Esophagus muscularis mucosa (tissue), 4 donors: ENCODE results near the gene MRGPRX2.

ENCODE experiments used
- CTCF ChIP-seq, 3 experiments: fragments of 200-600 bp in 2 of 3; fragments of 450-650 bp in 1 of 3; sonication (generic) in 2 of 3; IDR thresholded peaks; one replicate each; pipeline ENCODE4 v1.5.1; 2017 to 2019; ENCODE audit warnings: antibody characterized with exemption in 3 of 3, mild to moderate bottlenecking in 2 of 3, moderate library complexity in 1 of 3
- EP300 ChIP-seq: sonication (generic); formaldehyde crosslinking; IDR thresholded peaks from one replicate; pipeline ENCODE4 v1.6.1; 2017; ENCODE audit warnings: antibody characterized with exemption
- POLR2A ChIP-seq: fragments of 450-650 bp; IDR thresholded peaks from one replicate; pipeline ENCODE4 v1.6.1; 2017; ENCODE audit warnings: antibody characterized with exemption, moderate library complexity, mild to moderate bottlenecking, low read depth
- POLR2AphosphoS5 ChIP-seq, 2 donors: sonication (generic); formaldehyde crosslinking; IDR thresholded peaks; one replicate each; pipeline ENCODE4 v1.6.1; 2017; ENCODE audit warnings: antibody characterized with exemption in 2 of 2

GRCh38 chr11:19040051-19040450 is 20.5 kb downstream of the MRGPRX2 start:
- TF ChIP-seq CTCF (IDR thresholded peaks at IDR 0.05) (no peak), POLR2AphosphoS5 (IDR thresholded peaks at IDR 0.05) (no peak), POLR2A (no peak), EP300 (no peak)
